H1 (cell line): ENCODE measurements around the gene RASA1. TPM values are rescaled to one million over a fixed set of nuclear protein-coding genes. Genes with fewer than 3 reads are reported as not detected.

Experiments used
- BACH1 ChIP-seq: IDR thresholded peaks from 2 replicates; pipeline ENCODE4 v1.6.1; 2012; ENCODE audit warnings: low read length, improper control_type of control experiment
- CBX8 ChIP-seq: fragments of 300-800, 300-1000 bp; sonication (generic); IDR thresholded peaks from 2 replicates; pipeline ENCODE4 v1.7.1; 2016; ENCODE audit warnings: low read depth, low read length, borderline replicate concordance
- CHD7 ChIP-seq: fragments of 300-600 bp; sonication (generic); IDR thresholded peaks from 2 replicates; pipeline ENCODE4 v1.7.1; 2012; ENCODE audit warnings: low read length, moderate library complexity, mild to moderate bottlenecking, inconsistent platforms; ENCODE audit not compliant: insufficient replicate concordance
- CREB1 ChIP-seq: IDR thresholded peaks from 2 replicates; pipeline ENCODE4 v1.6.1; 2012; ENCODE audit warnings: inconsistent platforms
- KDM4A ChIP-seq: IDR thresholded peaks from one replicate; pipeline ENCODE4 v1.7.1; 2012; ENCODE audit warnings: low read depth, mild to moderate bottlenecking, moderate library complexity, low read length, inconsistent platforms; ENCODE audit not compliant: severe bottlenecking
- RXRA ChIP-seq: IDR thresholded peaks from 2 replicates; pipeline ENCODE4 v1.6.1; 2011; ENCODE audit warnings: low read depth, mild to moderate bottlenecking, low read length, moderate library complexity; ENCODE audit not compliant: insufficient read depth
- SP1 ChIP-seq: IDR thresholded peaks from 2 replicates; pipeline ENCODE4 v1.6.1; 2011; ENCODE audit warnings: low read depth, low read length
- SRF ChIP-seq: IDR thresholded peaks from 2 replicates; pipeline ENCODE4 v1.6.1; 2011; ENCODE audit warnings: mild to moderate bottlenecking, low read depth, low read length, moderate library complexity
- TAF7 ChIP-seq: optimal IDR thresholded peaks from 2 replicates; pipeline ENCODE3; 2011; ENCODE audit warnings: low read depth, mild to moderate bottlenecking, inconsistent platforms, low read length, moderate library complexity, borderline replicate concordance
- YY1 ChIP-seq: IDR thresholded peaks from 2 replicates; pipeline ENCODE4 v1.6.1; 2011; ENCODE audit warnings: low read depth, mild to moderate bottlenecking, low read length
- ZNF274 ChIP-seq: IDR thresholded peaks from 2 replicates; pipeline ENCODE4 v1.7.0; 2012; ENCODE audit warnings: low read length, borderline replicate concordance; ENCODE audit errors: extremely low read depth
- polyA plus RNA-seq, 7 experiments: library from polyadenylated mRNA; depleted of rRNA in 3 of 7; stranded (reverse) in 5 of 7; unstranded in 2 of 7; fragments of >200 nt in 5 of 7; fragments of 200-250 nt in 2 of 7; gene quantifications; 1 replicate in 5 of 7; 2 replicates in 1 of 7; 4 replicates in 1 of 7; pipeline versions ENCODE4 v1.2.1 to v1.2.3, GENCODE V29; 2011 to 2013; ENCODE audit warnings: missing spikeins in 2 of 7, mixed read lengths in 2 of 7
- total RNA-seq: library from RNA; stranded (reverse); fragmentation: NEBNext Ultra II Directional; extraction: Animal tissue kit (Norgen Biotek cat#: 25700); gene quantifications from 2 replicates; pipeline ENCODE4 v1.2.1, GENCODE V29; 2021
- TF ChIP-seq, protein P1 (sequence below): IDR thresholded peaks from 2 replicates; pipeline ENCODE4 v1.6.1; 2012; ENCODE audit warnings: inconsistent platforms

The RASA1 gene
- total and polyA plus RNA-seq, 2 of the 8 experiments (the other 6 are each of a cell fraction or from before 2014, with no cell fraction given): 15.9 to 33.8 TPM

DNA sequence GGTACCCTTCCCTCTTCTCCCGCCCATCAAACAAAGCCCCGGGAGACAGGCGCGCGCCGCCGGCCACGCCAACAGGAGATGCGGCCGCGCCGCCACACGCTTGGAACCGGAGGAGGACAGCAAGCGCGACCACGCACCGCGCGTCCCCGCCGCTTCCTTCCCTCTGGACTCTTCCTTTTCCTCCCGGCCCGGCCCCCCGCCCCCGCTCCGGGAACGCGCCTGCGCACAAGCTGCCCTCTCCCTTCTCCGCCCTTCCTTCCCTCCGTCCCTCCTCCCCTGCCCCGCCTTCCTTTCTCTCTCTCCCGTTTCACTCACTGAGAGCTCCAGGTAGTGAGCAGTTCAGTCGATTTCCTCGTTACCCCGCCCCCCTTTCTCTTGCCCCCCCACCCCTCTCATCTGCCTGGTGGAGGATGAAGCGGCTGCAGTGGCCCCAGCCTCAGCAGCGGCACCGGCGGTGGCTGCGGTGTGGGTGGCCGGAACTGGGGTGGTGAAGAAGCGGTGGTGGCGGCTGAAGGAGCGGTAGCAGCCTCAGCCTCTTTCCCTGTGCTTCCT lies at the start of gene RASA1 (continued):
- TF ChIP-seq CHD7 (no peak), CBX8 (no peak), CREB1 (no peak), ZNF274 (no peak), RXRA (no peak), SP1 (no peak), SRF (no peak), YY1 (no peak), KDM4A (peak; percentile 29), BACH1 (peak; percentile 52; the same call in 1 of the 2 replicates), TAF7 (peak; percentile 46)
- TF ChIP-seq, protein P1, sequence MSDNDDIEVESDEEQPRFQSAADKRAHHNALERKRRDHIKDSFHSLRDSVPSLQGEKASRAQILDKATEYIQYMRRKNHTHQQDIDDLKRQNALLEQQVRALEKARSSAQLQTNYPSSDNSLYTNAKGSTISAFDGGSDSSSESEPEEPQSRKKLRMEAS: peak; percentile 85
